Gastrocnemius medialis (tissue), 4 donors: Measurements from ENCODE around the gene PSMC5.

Experiments
- POLR2A ChIP-seq, 2 donors: fragments of 450-650 bp; IDR thresholded peaks; one replicate each; pipeline ENCODE4 v1.6.1; 2017; ENCODE audit warnings: antibody characterized with exemption in 2 of 2, mild to moderate bottlenecking in 2 of 2, moderate library complexity in 2 of 2
- TF ChIP-seq, protein P1 (sequence below), 5 experiments: fragments of 450-650 bp in 3 of 5; fragments of 200-600 bp in 2 of 5; sonication (generic) in 2 of 5; IDR thresholded peaks in 4 of 5; conservative IDR thresholded peaks in 1 of 5; 1 replicate in 4 of 5; 2 replicates in 1 of 5; pipeline ENCODE4 v1.5.1; 2016 to 2019; ENCODE audit warnings: antibody characterized with exemption in 5 of 5, mild to moderate bottlenecking in 3 of 5, moderate library complexity in 3 of 5

DNA sequence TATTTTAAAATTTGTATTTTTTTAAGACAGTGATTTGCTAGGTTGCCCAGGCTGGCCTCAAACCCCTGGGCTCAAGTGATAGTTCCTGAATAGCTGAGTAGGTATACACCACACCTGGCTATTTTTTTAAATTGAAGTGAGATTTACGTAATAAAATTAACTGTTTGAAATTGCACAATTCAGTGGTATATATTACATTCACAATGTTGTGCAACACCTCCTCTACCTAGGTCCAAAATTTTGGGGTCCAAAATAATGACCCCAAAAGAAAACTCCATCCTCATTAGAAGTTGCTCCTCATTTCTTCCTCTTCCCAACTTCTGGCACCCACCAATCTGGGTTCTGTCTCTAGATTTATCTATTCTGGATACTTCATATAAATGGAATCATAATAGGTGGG lies 18.3 kb downstream of the PSMC5 start:
- no peak for TF ChIP-seq POLR2A (IDR thresholded peaks at IDR 0.05)
- TF ChIP-seq, protein P1, sequence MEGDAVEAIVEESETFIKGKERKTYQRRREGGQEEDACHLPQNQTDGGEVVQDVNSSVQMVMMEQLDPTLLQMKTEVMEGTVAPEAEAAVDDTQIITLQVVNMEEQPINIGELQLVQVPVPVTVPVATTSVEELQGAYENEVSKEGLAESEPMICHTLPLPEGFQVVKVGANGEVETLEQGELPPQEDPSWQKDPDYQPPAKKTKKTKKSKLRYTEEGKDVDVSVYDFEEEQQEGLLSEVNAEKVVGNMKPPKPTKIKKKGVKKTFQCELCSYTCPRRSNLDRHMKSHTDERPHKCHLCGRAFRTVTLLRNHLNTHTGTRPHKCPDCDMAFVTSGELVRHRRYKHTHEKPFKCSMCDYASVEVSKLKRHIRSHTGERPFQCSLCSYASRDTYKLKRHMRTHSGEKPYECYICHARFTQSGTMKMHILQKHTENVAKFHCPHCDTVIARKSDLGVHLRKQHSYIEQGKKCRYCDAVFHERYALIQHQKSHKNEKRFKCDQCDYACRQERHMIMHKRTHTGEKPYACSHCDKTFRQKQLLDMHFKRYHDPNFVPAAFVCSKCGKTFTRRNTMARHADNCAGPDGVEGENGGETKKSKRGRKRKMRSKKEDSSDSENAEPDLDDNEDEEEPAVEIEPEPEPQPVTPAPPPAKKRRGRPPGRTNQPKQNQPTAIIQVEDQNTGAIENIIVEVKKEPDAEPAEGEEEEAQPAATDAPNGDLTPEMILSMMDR (IDR thresholded peaks at IDR 0.05 in 4 of 5, conservative IDR thresholded peaks at IDR 0.05 in 1 of 5) = no peak
